CD4-positive, alpha-beta T cell treated with Interleukin-10 for 1 hour (primary cell): ENCODE results near the gene FOXI1.
"Not testable (repeated sequence)": the region's sequence is repeated elsewhere in the genome, so short reads cannot be mapped to it uniquely, and the experiment has no call there.

Experiments used
- DNase-seq: peaks from one replicate; pipeline ENCODE4 v3.0.0-alpha.2; 2020

FOXI1 gene

DNA sequence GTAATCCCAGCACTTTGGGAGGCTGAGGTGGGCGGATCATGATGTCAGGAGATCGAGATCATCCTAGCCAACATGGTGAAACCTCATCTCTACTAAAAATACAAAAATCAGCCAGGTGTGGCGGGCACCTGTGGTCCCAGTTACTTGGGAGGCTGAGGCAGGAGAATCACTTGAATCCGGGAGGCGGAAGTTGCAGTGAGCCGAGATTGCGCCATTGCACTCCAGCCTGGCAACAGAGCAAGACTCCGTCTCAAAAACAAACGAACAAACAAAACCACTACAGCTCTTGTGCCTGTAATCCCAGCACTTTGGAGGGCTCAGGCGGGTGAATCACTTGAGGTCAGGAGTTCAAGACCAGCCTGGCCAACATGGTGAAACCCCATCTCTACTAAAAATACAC, 11.4 kb upstream of the FOXI1 start:
- not testable (repeated sequence) for DNase-seq

GRCh38 chr5:170095646-170096045, 10.1 kb upstream of the FOXI1 start:
- no peak for DNase-seq

DNA sequence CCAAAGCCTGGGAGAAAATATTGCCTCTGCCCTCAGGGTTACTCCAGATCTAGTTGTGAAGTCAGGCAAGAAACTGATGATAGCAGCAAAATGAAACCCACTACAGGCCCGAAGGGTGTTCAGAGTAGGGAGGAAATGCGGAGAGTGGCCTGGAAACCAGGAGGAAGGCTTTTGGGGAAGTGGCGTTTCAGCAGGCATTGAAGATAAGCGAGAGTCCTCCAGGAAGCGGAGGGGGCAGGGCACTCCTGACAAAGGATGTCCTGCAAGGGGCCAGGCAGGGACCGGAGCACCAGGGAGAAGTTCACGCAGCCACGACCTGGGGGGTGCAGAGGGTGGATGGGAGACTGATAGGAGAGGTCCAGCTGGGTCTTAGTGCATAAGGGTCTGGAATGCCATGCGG, 7.8 kb upstream of the FOXI1 start:
- DNase-seq: no peak

- peak; percentile 64 for DNase-seq
These were observed 5.4 kb upstream of the FOXI1 start for GRCh38 chr5:170100066-170100943.

- no peak for DNase-seq
These were observed 2.2 kb upstream of the FOXI1 start for GRCh38 chr5:170103447-170103846.

- DNase-seq: no peak
These were observed 1.4 kb upstream of the FOXI1 start for GRCh38 chr5:170104299-170104698.

DNA sequence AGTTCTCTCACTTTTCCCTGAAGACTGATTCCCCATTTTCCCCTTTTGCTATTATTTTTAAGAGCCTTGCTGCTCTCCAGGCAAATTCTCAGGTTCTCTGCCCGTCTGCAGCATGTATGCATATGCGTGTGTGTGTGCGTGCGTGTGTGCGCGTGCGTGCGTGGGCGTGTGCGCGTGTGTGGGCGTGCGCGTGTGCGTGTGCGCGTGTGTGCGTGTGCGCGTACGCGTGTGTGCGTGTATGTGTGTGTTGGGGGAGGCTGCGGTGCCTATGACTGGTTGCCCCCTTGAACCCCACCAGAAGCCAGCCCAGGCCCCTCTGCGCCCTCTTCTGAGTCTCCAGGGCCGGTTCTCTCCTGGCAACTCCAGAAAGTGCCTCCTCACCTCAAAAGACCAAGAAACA, 987 bp upstream of the FOXI1 start:
- DNase-seq: no peak

- no peak for DNase-seq
These were observed 2.0 kb downstream of the FOXI1 start for GRCh38 chr5:170107674-170108073.

DNA sequence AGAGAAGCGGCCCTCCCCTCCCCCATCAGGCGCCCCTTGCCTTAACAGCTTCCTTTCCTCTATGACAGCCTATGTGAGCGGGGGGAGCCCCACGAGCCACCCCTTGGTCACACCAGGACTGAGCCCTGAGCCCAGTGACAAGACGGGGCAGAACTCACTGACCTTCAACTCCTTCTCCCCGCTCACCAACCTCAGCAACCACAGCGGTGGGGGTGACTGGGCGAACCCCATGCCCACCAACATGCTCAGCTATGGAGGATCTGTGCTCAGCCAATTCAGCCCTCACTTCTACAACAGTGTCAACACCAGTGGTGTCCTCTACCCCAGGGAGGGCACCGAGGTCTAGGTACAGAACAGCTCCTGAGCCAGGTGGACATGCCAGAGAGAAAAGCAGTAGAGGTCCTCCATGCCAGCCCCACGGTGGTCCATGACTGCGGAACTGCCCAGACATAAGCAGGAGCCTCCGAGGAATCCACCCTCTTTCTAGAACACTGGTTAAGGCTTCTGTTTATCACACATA, 2.6 kb downstream of the FOXI1 start:
- DNase-seq: no peak

DNA sequence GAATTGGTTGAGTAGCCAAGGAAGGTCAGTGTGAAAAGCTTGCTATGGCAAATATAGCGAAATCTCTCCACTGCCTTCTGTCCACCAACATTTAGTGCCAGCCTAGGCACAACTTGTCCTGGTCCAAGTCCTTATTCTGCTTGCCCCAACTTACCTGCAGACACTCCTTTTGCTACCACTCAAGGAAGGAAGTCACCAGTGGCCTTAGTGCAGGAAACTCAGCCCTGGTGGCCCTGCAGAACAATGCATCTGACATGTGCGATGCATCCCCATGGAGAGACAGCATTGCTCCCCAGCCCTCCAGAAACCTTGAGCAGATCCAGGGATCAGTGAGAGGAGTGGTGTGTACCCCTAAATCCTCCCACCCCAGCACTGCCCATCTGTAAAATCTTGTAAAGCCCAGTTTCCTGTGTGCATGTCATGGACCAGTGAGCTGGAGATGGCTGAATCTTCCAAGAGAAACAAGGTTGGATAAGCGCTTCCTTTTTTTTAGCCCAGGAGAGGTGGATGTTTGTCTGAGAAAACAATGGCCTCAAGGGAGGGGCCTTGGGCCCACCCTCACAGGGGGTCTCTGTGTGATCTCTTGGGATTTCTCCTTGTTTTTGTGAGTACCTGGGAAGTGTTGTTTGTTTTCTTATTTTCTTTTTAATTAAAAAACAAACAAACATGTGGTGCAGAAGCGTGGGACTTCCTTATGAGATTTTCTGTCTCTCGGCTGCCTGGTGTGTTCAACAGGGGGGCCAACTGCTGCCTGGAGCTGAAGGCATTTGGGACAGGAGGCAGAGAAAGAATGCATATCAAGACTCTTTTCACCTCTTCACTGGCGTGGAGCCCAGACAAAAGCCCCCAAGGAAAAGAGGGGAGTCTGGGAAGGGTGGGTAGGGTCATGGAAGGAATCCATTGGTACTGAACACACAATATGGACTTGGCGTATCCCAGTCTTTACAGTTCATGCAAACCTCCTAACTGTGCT, 3.6 kb downstream of the FOXI1 start:
- DNase-seq: no peak

DNA sequence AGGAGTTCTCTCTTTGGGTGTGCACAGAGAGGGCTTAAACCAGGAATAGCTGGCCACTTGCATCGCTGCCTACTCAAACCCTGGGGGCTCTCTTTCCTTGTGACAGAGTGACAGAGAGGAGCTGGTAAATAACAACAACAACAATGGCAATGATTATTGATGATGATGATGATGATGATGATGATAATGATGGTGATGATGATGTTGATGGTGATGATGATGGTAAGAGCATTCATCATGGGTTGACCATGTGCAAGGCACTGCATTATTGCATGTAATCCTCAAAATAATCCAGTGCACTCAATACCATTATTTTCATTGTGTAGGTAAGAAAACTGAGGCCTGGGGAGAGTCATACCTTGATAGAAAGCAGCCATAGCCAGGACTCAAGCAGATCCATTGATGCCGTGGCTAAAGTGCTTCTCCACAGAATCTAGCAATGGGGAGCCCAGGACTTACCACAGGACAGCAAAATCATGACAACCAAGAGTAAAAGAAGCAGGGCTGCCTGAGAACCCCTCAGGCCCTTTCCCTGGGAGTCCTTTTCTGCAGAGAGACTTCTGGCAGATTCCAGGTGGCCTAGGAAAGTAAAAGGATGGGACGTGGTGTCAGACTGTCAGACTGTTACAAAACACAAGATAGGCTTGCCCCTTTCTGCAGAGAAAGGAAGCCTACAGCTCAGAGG, 4.8 kb downstream of the FOXI1 start:
- no peak for DNase-seq

DNA sequence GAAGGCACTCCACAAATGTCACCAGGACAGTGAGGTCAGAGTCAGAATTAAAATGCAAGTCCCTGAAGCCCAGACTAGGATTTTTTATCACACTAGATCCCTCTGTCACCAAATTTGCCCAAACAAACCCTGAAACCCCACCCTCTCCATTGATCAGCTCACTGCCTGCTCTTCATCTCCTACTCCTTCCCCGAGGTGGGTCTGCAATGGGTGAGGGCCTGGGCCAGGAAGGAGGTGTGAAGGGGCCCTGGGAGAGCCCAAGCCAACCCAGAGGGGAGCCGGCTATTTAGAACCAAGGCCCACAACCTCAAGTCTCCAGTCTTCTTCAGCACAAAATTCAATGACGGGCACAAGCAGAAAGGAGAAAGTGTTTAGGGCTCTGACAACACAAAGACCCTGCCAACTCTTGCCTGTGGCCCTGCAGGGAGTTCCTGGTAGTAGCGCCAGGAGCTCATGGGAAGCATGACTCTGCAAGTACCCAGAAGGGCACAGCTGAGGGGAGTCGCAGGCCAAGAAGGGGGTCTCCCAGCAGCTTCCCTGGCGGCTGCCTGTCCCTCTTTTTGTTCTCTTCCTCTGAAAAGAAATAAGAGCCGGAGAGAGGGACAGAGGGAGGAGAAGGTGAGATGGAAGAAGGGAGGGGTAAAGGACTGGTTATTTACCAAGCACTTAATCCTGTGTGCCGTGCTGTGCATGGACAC, 5.5 kb downstream of the FOXI1 start:
- no peak for DNase-seq

- no peak for DNase-seq
These were observed 7.3 kb downstream of the FOXI1 start for GRCh38 chr5:170112876-170113521.

GRCh38 chr5:170113522-170113900, 7.8 kb downstream of the FOXI1 start:
- no peak for DNase-seq

DNA sequence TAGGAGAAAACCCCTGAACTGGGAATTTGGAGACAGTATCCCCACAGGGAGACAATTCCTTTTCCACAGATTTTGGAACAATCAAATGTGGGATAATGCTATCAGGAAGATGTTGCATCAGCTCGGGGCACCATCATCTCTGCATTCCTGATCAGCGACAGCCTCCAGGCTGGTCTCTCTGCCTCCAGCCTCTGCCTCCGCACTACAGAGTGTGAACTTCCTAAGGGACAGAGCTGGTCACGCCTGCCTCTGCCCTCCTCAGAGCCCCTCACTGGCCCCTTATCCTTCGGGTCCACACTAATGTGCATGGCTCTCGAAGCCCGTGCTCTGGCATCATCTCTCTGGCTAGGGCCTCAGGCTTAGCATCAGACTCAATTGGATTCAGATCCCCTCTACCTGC, 8.6 kb downstream of the FOXI1 start:
- no peak for DNase-seq

DNA sequence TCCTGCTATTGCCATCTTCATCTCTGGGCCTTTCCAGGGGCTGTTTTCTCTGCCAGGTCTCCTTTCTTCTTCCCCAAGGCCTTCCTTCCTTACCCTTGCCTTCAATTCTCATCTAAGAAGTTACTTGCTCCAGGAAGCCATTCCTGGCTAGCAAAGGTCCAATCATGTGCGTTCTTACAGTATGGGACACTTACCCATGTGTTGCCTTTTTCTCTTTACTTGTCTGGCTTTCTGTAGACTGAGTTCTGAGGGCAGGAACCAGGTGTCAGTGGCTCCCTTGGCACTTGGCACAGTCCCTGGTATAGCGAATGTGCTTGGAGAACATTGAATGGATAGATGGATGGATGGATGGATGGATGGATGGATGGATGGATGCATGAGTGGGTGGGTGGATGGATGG, 10.2 kb downstream of the FOXI1 start:
- DNase-seq: no peak

GRCh38 chr5:170117736-170118135, 12.0 kb downstream of the FOXI1 start:
- no peak for DNase-seq

DNA sequence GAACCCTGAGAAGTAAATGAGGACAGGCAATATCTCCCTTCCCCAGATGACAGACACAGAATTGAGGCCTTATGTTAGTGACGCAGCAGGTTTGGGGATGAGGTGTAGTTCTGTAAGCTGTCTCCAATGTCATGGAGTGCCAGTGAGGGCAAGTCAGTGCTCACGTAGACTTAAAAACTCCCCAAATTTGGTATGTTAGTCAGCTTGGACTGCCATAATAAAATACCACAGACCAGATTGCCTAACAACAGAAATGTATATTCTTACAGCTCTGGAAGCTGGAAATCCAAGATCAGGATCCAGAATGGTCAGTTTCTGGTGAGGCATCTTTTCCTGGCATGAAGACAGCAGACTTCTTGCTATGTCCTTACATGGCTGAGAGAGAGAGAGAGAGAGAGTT, 14.9 kb downstream of the FOXI1 start:
- DNase-seq: no peak

GRCh38 chr5:170121321-170121720, 15.6 kb downstream of the FOXI1 start:
- DNase-seq: no peak

GRCh38 chr5:170126061-170126460, 20.4 kb downstream of the FOXI1 start:
- DNase-seq: no peak

DNA sequence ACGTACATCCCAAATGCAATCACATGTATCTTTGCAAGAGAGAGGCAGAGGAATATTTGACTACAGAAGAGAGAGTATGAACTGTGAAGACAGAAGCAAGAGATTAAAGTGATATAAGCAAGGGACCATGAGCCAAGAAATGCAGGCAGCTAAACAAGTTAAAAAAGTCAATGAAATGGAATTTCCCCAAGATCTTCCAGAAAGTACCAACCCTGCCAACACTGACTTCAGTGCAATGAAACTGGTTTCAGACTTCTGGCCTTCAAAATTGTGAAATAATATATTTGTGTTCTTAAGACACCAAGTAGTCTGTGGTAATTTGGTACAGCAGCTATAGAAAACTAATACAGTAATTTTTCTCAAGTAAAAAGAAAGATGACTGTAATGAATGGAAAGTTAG, 20.9 kb downstream of the FOXI1 start:
- no peak for DNase-seq

GRCh38 chr5:170131235-170131634, 25.5 kb downstream of the FOXI1 start:
- no peak for DNase-seq
